Tongue (tissue), 2 donors: ENCODE measurements around the gene ABCC6. TPM values are rescaled to one million over a fixed set of nuclear protein-coding genes. Genes with fewer than 3 reads are reported as not detected.
"Not testable (repeated sequence)": the region's sequence is repeated elsewhere in the genome, so short reads cannot be mapped to it uniquely, and the experiment has no call there.

Source experiments
- DNase-seq: peaks from one replicate; pipeline ENCODE4 v3.0.0-alpha.2; 2015
- total RNA-seq: library from RNA; depleted of rRNA; stranded (reverse); fragments of >200 nt; gene quantifications from one replicate; pipeline ENCODE4 v1.2.3, GENCODE V29; 2014

ABCC6 gene
- total RNA-seq, 1 donor from 2014 or later = 1.6 TPM

DNA sequence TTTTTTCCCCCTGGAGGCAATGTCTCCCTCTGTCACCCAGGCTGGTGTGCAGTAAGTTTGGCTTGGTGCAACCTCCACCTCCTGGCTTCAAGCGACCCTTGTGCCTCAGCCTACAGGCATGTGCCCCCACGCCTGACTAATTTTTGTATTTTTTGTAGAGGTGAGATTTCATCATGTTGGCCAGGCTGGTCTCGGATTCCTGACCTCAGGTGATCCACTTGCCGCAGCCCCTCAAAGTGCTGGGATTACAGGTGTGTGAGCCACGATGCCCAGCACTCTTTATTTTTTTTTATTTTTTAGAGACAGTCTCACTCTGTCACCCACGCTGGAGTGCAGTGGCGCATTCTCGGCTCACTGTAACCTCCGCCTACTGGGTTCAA is 113.2 kb downstream of the ABCC6 start:
- no peak for DNase-seq

DNA sequence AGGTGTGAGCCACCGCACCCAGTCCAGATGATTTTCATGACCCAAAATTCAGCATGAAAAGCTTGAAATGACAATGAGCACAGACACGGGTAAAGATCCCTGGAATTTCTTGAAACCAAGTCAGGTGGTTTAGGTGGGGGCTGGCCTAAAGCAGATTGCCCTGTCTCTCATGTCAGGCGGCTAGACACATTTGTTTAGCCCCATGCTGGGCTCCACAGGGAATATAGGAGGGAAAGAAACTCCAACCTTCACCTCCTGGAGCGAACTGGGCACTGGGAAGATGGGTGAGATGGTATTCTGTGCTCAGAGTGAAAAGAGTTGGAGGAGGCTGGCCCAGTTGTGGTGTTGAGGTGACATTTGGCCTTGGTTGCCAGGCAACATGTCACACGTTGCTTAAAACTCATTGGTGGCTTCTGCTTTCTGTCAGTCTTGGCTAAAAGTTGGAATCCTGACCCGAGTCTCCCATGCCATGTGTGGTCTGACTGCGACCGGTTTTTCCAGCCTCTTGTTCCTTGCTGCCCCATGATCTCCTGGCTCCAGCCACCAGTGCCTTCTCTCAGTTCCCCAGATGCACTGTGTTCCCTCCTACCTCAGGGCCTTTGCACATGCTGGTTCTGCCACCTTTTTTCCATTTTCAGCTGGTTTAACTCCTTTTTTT is 113.7 kb downstream of the ABCC6 start:
- DNase-seq = no peak

DNA sequence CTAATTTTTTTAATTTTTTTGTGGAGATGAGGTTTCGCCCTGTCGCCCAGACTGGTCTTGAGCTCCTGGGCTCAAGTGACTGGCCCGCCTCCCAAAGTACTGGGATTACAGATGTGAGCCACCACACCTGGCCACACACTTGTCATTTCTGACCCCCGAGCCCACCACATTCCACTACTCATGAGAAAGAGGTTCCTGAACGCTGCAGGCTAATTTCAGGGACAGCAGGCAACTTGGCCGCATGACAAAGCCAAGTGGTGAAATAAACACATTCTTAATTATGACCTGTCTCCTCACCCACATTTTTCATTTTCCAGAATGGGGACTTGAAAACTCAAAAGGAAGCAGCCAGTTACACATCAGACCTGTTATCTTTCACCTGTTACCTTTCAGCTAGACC is 114.5 kb downstream of the ABCC6 start:
- DNase-seq = no peak

DNA sequence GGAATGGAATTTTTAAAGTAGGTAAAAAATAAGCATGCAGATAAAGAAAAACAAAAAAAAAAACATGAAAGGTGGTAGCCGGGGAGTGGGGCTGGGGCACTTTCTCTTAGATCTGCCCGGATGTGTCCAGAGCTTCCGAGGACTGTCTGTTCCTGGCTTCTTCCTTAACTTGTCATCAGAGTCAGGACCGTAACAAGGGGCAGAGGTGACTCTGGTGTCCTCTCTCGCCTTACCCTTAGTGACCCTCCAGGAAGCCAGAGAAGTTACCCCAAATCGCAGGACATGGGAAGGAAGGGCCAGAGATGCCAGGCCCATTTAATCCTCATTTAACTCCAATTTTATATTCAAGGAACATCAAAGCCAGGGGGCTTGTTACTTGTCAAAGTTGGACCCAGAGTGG is 115.5 kb downstream of the ABCC6 start:
- no peak for DNase-seq

DNA sequence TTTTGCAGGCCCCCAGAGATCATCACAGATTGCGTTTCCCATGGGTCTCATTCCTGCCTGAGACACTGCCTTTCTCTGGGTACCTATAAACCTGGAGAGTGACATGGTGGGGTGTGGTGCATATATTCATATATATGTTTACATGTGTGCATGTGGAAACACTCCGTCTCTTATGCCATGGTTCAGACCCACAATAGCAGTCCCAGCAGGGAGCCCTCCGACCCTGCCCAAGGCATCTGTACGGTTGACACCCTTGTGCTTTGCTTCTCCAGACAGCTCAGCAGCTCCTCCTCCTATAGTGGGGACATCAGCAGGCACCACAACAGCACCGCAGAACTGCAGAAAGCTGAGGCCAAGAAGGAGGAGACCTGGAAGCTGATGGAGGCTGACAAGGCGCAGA is 116.8 kb downstream of the ABCC6 start:
- no peak for DNase-seq

DNA sequence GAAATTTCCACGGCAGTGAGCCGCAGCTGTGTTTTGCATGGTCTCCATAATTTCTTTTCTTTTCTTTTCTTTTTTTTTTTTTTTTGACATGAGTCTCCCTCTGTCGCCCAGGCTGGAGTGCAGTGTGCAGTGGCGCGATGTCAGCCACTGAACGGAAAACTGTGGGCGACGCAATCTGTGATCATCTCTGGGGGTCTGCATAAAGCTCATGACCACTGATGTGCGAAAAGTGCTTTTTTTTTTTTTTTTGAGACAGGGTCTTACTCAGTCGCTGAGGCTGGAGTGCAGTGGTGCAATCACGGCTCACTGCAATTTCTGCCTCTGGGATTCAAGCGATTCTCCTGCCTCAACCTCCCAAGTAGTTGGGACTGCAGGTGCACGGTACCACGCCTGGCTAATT is 117.6 kb downstream of the ABCC6 start:
- DNase-seq = no peak

DNA sequence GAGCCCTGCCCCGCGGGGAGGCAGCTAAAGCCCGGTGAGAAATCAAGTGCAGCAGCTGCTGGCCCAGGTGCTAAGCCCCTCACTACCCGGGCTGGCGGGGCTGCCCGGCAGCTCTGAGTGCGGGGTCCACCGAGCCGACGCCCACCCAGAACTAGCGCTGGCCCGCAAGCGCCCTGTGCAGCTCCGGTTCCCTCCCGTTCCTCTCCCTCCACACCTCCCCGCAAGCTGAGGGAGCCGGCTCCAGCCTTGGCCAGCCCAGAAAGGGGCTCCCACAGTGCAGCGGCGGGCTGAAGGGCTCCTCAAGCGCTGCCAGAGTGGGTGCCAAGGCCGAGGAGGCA is 118.5 kb downstream of the ABCC6 start:
- not testable (repeated sequence) for DNase-seq

DNA sequence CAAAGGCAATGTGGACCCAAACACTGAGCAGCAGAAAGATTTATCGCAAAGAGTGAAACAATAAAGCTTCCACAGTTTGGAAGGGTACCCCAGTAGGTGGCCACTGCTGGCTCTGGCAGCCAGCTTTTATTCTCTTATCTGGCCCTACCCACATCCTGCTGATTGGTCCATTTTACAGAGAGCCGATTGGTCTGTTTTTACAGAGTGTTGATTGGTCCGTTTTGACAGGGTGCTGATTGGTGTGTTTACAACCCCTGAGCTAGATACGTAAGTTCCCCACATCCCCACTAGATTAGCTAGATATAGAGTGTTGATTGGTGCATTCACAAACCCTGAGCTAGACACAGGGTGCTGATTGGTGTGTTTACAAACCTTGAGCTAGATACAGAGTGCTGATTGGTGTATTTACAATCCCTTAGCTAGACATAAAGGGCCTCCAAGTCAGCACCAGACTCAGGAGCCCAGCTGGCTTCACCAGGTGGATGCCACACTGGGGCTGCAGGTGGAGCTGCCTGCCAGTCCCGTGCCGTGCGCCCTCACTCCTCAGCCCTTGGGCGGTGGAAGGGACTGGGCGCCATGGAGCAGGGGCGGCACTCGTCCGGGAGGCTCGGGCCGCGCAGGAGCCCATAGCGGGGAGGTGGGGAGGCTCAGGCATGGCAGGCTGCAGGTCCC is 119.0 kb downstream of the ABCC6 start:
- not testable (repeated sequence) for DNase-seq

DNA sequence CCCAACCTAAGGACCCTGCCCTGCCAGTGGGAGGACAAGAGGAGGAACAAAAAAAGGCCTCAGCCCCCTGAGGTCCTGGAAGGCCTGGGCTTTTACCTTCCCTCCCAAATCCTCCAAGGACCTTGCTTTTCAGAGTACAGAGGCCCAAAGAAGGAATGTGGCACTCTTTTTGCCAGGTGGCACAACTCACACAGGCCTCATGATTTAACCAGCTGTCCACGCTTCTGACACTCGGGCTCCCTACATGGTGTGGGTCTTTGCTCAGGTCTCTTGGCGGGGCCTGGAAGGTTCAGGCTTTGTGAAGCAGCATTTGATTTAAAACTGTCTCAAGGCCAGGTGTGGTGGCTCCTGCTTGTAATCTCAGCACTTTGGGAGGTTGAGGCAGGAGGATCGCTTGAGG is 120.6 kb downstream of the ABCC6 start:
- no peak for DNase-seq

DNA sequence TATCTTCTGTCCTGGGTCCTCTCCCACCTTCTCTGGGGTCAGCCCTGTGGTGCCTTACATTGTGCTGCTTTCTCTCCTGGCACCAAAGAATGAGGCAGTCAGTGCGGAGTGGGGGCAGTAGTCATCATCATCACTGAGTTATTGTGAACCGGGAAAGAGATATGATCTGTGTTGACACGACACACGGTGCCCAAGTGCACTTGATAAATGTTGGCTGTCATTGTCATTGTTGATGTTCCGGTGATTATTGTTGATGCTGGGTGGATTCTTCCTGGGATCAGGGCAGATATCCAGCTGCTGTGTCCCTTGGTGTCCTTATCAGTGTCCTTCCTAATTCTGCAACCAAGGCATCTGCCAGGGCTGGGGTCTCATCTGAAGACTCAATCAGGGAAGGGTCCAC is 121.7 kb downstream of the ABCC6 start:
- DNase-seq = no peak

DNA sequence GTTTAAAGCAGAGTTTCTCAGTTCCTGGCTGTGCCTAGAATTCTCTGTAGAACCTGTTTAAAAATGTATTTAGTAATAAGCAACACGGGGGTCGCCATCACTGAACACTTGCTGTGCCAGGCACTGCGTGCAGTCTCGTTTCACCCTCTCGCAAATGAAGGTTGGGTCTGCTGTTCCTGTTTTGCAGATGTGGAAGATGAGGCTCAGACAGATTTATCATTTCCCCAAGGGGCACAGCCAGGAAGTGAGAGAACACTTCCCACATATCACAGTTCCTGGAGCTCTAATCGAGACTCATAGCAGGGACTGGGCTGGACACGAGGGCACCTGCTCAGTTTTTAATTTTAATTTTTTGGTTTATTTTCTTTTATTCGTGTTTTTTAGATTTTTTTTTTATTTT is 122.7 kb downstream of the ABCC6 start:
- no peak for DNase-seq

DNA sequence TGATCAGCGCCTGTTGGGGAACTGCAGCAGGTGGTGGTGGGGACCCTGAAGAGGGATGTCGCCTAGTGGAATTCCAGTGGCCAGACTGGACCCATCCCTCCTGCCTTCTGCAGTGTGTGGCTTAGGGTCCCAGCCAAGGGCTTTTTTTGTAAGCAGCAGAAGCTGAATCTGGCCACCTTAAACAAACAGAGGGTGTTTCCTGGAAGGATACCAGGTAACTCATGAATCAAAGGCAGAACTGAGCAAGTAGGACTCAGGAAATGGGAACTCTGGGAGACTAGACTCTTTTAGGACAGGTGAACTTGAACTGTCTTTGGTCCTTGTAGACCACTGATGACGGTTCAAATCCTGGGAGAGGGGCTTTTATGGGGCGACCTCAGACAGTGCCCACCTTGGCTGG is 124.0 kb downstream of the ABCC6 start:
- no peak for DNase-seq

Other genes starting within 250 kb of the ABCC6 start
- gene NOMO3, start 9.0 kb upstream of the ABCC6 start, total RNA-seq = 70.5 TPM
- 4.0 TPM for gene NPIPA7, start 155.6 kb upstream of the ABCC6 start, total RNA-seq